Measurements from ENCODE around the gene TMEM150A.
"Not testable (repeated sequence)": the region's sequence is repeated elsewhere in the genome, so short reads cannot be mapped to it uniquely, and the experiment has no call there.

DNA sequence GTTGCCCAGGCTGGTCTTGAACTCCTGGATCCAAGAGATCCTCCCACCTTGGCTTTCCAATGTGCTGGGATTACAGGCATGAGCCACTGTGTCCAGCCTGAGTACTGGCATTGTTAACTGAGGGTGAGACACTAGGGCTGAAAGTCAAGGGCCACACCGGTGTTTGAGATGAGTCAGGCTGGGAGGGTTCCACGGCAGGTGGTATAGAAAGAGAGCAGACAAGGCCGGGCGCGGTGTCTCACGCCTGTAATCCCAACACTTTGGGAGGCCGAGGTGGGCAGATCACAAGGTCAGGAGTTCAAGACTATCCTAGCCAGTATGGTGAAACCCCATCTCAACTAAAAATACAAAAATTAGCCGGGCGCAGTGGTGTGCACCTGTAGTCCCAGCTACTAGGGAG, 10.2 kb downstream of the TMEM150A start:
- TF ChIP-seq CTCF (conservative IDR thresholded peaks at IDR 0.05; ENCODE audit: low read length); EZH2phosphoT487 (IDR thresholded peaks at IDR 0.05; ENCODE audit: borderline replicate concordance): not testable (repeated sequence)

Measured in Loucy (cell line).